ENCODE measurements around the gene TM2D3.

The TM2D3 gene

DNA sequence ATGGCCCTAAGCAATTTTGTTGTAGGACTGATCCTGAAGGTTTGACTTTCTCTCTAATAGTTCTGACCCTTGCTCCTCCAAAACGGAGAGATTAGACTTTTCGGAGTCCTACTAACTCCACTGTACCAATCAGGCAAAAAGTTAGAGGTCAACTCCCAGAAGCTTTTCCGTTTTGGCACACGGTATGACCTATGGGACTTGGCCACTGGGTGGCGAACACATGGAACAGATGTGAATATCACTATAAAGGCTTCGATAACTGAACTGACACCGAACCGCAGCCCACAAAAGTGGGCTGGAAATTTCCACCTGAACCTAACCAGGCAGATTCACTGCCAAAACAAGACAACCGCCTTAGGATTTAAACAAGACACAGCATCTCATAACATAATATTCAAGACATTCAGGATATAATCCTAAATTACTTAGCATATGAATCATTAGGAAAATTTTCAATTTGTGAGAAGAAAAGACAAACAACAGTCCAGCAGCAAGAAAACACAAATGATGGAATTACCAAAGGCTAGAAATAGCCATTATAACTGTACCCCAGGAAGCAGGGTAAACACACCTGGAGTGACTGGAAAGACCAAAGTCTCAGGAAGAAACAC lies 12.2 kb upstream of the TM2D3 start:
- Histone ChIP-seq H2AK5ac (ENCODE audit: low read length) (no peak overlapping the region), H3K79me2 (ENCODE audit: control insufficient read depth, insufficient read depth, low read length) (no peaks in the 10 kb centered on the region), H3K4ac (ENCODE audit: low read depth, low read length) (no peak overlapping the region), H2BK15ac (replicated peaks; ENCODE audit: low read depth) (no peak overlapping the region), H2BK5ac (ENCODE audit: low read length) (no peak overlapping the region), H2BK120ac (ENCODE audit: low read depth, low read length) (no peak overlapping the region), H3K18ac (ENCODE audit: low read length) (no peak overlapping the region), H3K4me1 (ENCODE audit: control insufficient read depth, low read depth, low read length) (no peaks in the 10 kb centered on the region), H3K27ac (ENCODE audit: low read depth, low read length) (no peak overlapping the region), H4K8ac (ENCODE audit: low read depth, low read length) (no peak overlapping the region), H3K27me3 (ENCODE audit: insufficient read depth, low read length, poor library complexity) (no peaks in the 10 kb centered on the region), H4K5ac (ENCODE audit: low read length) (no peak overlapping the region), H3K36me3 (ENCODE audit: control insufficient read depth, insufficient read depth, low read length) (no peaks in the 10 kb centered on the region), H3K9ac (ENCODE audit: low read length) (no peak overlapping the region), H3K23ac (ENCODE audit: low read length) (no peak overlapping the region), H3K79me1 (ENCODE audit: low read length) (no peaks in the 10 kb centered on the region), H3K56ac (ENCODE audit: low read length) (no peak overlapping the region), H3K4me2 (ENCODE audit: low read length) (no peak overlapping the region), H3K4me3 (ENCODE audit: low read length) (no peak overlapping the region)
- peak; percentile 31 for DNase-seq
- WGBS (ENCODE audit: extremely low coverage, insufficient coverage, low lambda C conversion rate): no CpG with 5 or more reads among the region's 9 CpGs

DNA sequence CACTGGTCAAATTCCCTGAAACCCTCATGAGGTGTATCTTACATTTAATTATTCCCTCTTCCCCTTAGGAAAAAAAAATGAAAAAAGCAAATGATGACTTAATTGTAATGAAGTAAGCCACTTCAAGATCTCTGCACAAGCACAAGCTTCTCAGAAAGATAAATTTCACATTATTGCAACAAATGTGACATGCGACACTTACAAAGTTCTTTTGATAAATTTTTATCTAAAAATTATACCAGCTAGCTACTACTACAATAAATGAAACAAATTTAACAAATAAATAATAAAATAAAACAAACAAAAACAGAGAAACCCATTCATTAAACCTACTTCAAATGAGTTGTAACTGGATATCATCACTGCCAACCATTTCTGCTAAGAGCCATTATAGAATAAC lies 10.0 kb upstream of the TM2D3 start:
- no peaks in the 10 kb centered on the region for H3K79me2 ChIP-seq (ENCODE audit: control insufficient read depth, insufficient read depth, low read length)
- no peak overlapping the region for H3K4me3 ChIP-seq (ENCODE audit: low read length)
- no peak overlapping the region for H3K4ac ChIP-seq (ENCODE audit: low read depth, low read length)
- H3K9ac ChIP-seq (ENCODE audit: low read length): no peak overlapping the region
- H3K36me3 ChIP-seq (ENCODE audit: control insufficient read depth, insufficient read depth, low read length): no peaks in the 10 kb centered on the region
- H3K56ac ChIP-seq (ENCODE audit: low read length): no peak overlapping the region
- H3K23ac ChIP-seq (ENCODE audit: low read length): no peak overlapping the region
- H3K4me1 ChIP-seq (ENCODE audit: control insufficient read depth, low read depth, low read length): no peaks in the 10 kb centered on the region
- no peak overlapping the region for H2BK5ac ChIP-seq (ENCODE audit: low read length)
- H3K18ac ChIP-seq (ENCODE audit: low read length): no peak overlapping the region
- no CpG with 5 or more reads among the region's 1 CpG for WGBS (ENCODE audit: extremely low coverage, insufficient coverage, low lambda C conversion rate)
- H3K27me3 ChIP-seq (ENCODE audit: insufficient read depth, low read length, poor library complexity): no peaks in the 10 kb centered on the region
- H3K27ac ChIP-seq (ENCODE audit: low read depth, low read length): no peak overlapping the region
- no peak overlapping the region for H4K5ac ChIP-seq (ENCODE audit: low read length)
- no peak overlapping the region for H2AK5ac ChIP-seq (ENCODE audit: low read length)
- no peak overlapping the region for H2BK15ac ChIP-seq (replicated peaks; ENCODE audit: low read depth)
- no peak overlapping the region for H2BK120ac ChIP-seq (ENCODE audit: low read depth, low read length)
- H3K4me2 ChIP-seq (ENCODE audit: low read length): no peak overlapping the region
- H3K79me1 ChIP-seq (ENCODE audit: low read length): no peaks in the 10 kb centered on the region
- no peak for DNase-seq
- no peak overlapping the region for H4K8ac ChIP-seq (ENCODE audit: low read depth, low read length)

DNA sequence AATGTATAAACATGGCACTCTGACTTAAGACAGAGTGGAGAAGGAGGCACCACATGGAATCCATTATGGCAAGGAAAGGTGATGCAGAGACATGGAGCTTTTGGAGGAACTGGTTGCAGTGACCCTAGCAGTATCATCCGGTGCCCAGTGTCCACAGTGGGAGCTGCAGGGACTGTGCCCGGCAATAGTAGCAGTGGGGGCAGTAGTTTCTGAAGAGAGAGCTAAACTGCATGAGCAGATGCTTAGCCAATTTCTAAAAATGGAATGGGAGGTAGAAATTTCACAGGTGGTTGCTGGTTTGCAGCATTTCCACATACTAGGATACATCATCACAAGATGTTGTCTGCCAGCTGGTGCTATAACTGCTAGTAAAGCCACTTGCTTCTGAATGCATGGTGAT lies 7.8 kb upstream of the TM2D3 start:
- Histone ChIP-seq H3K36me3 (ENCODE audit: control insufficient read depth, insufficient read depth, low read length) (no peaks in the 10 kb centered on the region), H3K18ac (ENCODE audit: low read length) (no peak overlapping the region), H3K4me3 (ENCODE audit: low read length) (no peak overlapping the region), H3K27me3 (ENCODE audit: insufficient read depth, low read length, poor library complexity) (no peaks in the 10 kb centered on the region), H3K23ac (ENCODE audit: low read length) (no peak overlapping the region), H3K4me2 (ENCODE audit: low read length) (no peak overlapping the region), H3K79me1 (ENCODE audit: low read length) (no peaks in the 10 kb centered on the region), H2AK5ac (ENCODE audit: low read length) (no peak overlapping the region), H3K4ac (ENCODE audit: low read depth, low read length) (no peak overlapping the region), H3K9ac (ENCODE audit: low read length) (no peak overlapping the region), H3K4me1 (ENCODE audit: control insufficient read depth, low read depth, low read length) (no peaks in the 10 kb centered on the region), H3K27ac (ENCODE audit: low read depth, low read length) (no peak overlapping the region), H4K5ac (ENCODE audit: low read length) (no peak overlapping the region), H2BK120ac (ENCODE audit: low read depth, low read length) (no peak overlapping the region), H3K56ac (ENCODE audit: low read length) (no peak overlapping the region), H2BK15ac (replicated peaks; ENCODE audit: low read depth) (no peak overlapping the region), H2BK5ac (ENCODE audit: low read length) (no peak overlapping the region), H4K8ac (ENCODE audit: low read depth, low read length) (no peak overlapping the region), H3K79me2 (ENCODE audit: control insufficient read depth, insufficient read depth, low read length) (no peaks in the 10 kb centered on the region)
- no peak for DNase-seq
- WGBS (ENCODE audit: extremely low coverage, insufficient coverage, low lambda C conversion rate): no CpG with 5 or more reads among the region's 2 CpGs

DNA sequence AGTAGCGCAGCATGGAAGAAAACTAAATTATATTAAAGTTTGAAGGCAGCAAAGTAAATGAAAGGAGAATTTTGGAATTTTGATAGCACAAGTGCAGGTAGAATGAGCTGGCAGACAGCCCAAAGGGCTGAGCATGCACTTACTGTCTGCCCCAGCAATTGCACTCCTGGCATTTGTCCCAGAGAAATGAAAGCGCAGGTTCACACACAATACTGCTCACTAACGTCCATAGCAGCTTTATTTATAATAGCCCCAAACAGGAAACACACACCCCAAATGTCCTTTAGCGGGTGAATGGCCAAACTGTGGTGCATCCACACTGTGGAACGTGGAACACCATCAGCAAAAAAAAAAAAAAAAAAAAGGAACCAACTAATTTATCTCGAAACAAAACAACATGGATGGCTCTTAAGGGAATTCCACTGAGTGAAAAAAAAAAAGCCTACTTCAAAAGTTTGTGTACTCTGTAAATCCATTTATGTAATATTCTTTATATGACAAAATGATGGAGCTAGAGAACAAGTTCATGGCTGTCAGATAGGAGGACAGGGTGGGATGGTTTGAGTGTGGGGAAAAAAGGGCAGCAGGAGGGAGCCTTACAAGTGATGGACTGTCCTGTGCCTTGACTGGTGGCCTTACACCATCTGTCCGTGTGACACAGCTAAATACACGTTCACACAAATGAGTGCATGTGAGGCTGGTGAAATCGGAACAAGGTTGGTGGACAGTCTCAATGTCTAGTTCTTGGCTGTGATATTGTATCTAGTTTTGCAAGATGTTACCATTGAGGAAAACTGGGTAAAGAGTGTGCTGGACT lies 6.0 kb upstream of the TM2D3 start:
- H3K23ac ChIP-seq (ENCODE audit: low read length): no peak overlapping the region
- H3K4me2 ChIP-seq (ENCODE audit: low read length): no peak overlapping the region
- no peaks in the 10 kb centered on the region for H3K79me2 ChIP-seq (ENCODE audit: control insufficient read depth, insufficient read depth, low read length)
- no peaks in the 10 kb centered on the region for H3K4me1 ChIP-seq (ENCODE audit: control insufficient read depth, low read depth, low read length)
- H3K56ac ChIP-seq (ENCODE audit: low read length): no peak overlapping the region
- H2BK5ac ChIP-seq (ENCODE audit: low read length): no peak overlapping the region
- H3K4ac ChIP-seq (ENCODE audit: low read depth, low read length): no peak overlapping the region
- no peak overlapping the region for H3K18ac ChIP-seq (ENCODE audit: low read length)
- DNase-seq: no peak
- H2AK5ac ChIP-seq (ENCODE audit: low read length): no peak overlapping the region
- H3K9ac ChIP-seq (ENCODE audit: low read length): no peak overlapping the region
- H3K4me3 ChIP-seq (ENCODE audit: low read length): no peak overlapping the region
- H3K79me1 ChIP-seq (ENCODE audit: low read length): no peaks in the 10 kb centered on the region
- no peak overlapping the region for H2BK15ac ChIP-seq (replicated peaks; ENCODE audit: low read depth)
- no peaks in the 10 kb centered on the region for H3K36me3 ChIP-seq (ENCODE audit: control insufficient read depth, insufficient read depth, low read length)
- no peak overlapping the region for H2BK120ac ChIP-seq (ENCODE audit: low read depth, low read length)
- no peak overlapping the region for H4K8ac ChIP-seq (ENCODE audit: low read depth, low read length)
- H3K27ac ChIP-seq (ENCODE audit: low read depth, low read length): no peak overlapping the region
- no peak overlapping the region for H4K5ac ChIP-seq (ENCODE audit: low read length)
- H3K27me3 ChIP-seq (ENCODE audit: insufficient read depth, low read length, poor library complexity): no peaks in the 10 kb centered on the region
- WGBS (ENCODE audit: extremely low coverage, insufficient coverage, low lambda C conversion rate): no CpG with 5 or more reads among the region's 9 CpGs

DNA sequence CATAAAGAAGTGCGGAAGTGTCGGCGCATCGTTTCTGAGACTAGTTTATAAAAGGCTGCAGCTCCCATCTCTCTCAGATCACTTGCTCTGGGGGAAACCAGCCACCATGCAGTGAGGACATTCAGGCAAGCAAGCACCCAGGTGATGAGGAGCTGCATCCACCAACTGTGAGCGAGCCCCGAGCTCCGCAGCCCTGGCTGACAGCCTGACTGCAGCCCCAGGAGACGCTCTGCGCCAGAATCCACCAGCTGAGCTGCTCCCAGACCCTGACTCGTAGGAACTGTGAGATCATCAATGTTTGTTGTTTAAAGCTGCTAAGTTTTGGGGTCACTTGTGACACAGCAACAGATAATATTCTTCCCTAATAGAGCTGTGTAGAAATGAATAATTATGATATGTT lies 5.0 kb upstream of the TM2D3 start:
- Histone ChIP-seq H3K56ac (ENCODE audit: low read length) (no peak overlapping the region), H3K79me1 (ENCODE audit: low read length) (no peaks in the 10 kb centered on the region), H3K79me2 (ENCODE audit: control insufficient read depth, insufficient read depth, low read length) (no peaks in the 10 kb centered on the region), H3K36me3 (ENCODE audit: control insufficient read depth, insufficient read depth, low read length) (no peaks in the 10 kb centered on the region), H3K9ac (ENCODE audit: low read length) (no peak overlapping the region), H2BK120ac (ENCODE audit: low read depth, low read length) (no peak overlapping the region), H2BK5ac (ENCODE audit: low read length) (no peak overlapping the region), H3K4me2 (ENCODE audit: low read length) (no peak overlapping the region), H2BK15ac (replicated peaks; ENCODE audit: low read depth) (no peak overlapping the region), H4K5ac (ENCODE audit: low read length) (no peak overlapping the region), H3K23ac (ENCODE audit: low read length) (no peak overlapping the region), H3K27ac (ENCODE audit: low read depth, low read length) (no peak overlapping the region), H3K27me3 (ENCODE audit: insufficient read depth, low read length, poor library complexity) (no peaks in the 10 kb centered on the region), H4K8ac (ENCODE audit: low read depth, low read length) (no peak overlapping the region), H3K4me1 (ENCODE audit: control insufficient read depth, low read depth, low read length) (no peaks in the 10 kb centered on the region), H2AK5ac (ENCODE audit: low read length) (no peak overlapping the region), H3K18ac (ENCODE audit: low read length) (no peak overlapping the region), H3K4ac (ENCODE audit: low read depth, low read length) (no peak overlapping the region), H3K4me3 (ENCODE audit: low read length) (no peak overlapping the region)
- WGBS (ENCODE audit: extremely low coverage, insufficient coverage, low lambda C conversion rate): no CpG with 5 or more reads among the region's 10 CpGs
- DNase-seq: no peak
